Nephron (organoid): Measurements from ENCODE around the gene HAL.
"Not testable (repeated sequence)": the region's sequence is repeated elsewhere in the genome, so short reads cannot be mapped to it uniquely, and the experiment has no call there.

Experiments
- H3K27ac Mint-ChIP-seq, 3 experiments: 2 replicates each; pipeline ENCODE4 v1.8.0; 2020; ENCODE audit warnings: mixed read lengths in 3 of 3, mild to moderate bottlenecking in 2 of 3, moderate library complexity in 1 of 3
- H3K27me3 Mint-ChIP-seq: 2 replicates; pipeline ENCODE4 v1.8.0; 2021; ENCODE audit warnings: low read depth, mild to moderate bottlenecking, moderate library complexity, mixed read lengths
- H3K36me3 Mint-ChIP-seq: 2 replicates; pipeline ENCODE4 v1.8.0; 2020; ENCODE audit warnings: low read depth, mixed read lengths
- H3K4me1 Mint-ChIP-seq: 2 replicates; pipeline ENCODE4 v1.8.0; 2020; ENCODE audit warnings: mixed read lengths
- H3K4me3 Mint-ChIP-seq, 3 experiments: 2 replicates each; pipeline ENCODE4 v1.8.0; 2020; ENCODE audit warnings: mild to moderate bottlenecking in 3 of 3, mixed read lengths in 3 of 3, moderate library complexity in 2 of 3
- H3K9me3 Mint-ChIP-seq: 2 replicates; pipeline ENCODE4 v1.8.0; 2020; ENCODE audit warnings: mixed read lengths
- CTCF ChIP-seq, 3 experiments: fragments of 200-600 bp; sonication (generic); IDR thresholded peaks; one replicate each; pipeline ENCODE4 v1.5.0; 2021; ENCODE audit warnings: antibody characterized with exemption in 3 of 3; ENCODE audit not compliant: unreplicated experiment in 3 of 3

HAL gene

DNA sequence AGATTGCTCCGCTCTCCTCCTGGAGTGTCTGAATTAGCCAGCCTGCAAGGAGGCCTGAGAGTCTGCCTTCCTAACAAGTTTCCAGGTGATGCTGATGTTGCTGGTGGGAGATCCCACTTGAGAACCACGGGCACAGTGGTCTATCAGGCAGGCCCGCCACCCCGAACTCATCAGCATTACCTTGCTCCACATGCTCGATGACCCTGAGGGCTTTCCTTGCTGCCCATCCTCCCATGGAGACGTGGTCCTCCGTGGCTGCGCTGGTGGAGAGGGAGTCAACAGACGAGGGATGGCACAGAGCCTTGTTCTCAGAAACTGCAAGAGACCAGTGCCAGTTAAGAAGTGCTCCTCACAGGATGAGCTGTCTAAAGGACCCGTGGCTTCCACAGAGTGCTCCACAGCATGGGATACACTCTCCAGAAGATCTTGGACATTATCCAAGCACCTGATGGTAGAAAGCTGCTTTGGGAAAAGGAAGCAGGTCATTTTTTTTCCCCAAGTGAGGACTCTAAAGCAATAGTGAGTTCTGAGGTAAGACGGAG lies 18.3 kb downstream of the HAL start:
- no peak overlapping the region for H3K4me3 Mint-ChIP-seq
- no peak for TF ChIP-seq CTCF (IDR thresholded peaks at IDR 0.05; ENCODE audit: unreplicated experiment in 3 of 3)
- H3K9me3 Mint-ChIP-seq = no peaks in the 10 kb centered on the region
- no peak overlapping the region for H3K27ac Mint-ChIP-seq
- H3K36me3 Mint-ChIP-seq = no peaks in the 10 kb centered on the region
- no peaks in the 10 kb centered on the region for H3K27me3 Mint-ChIP-seq
- H3K4me1 Mint-ChIP-seq = peaks cover 6% of the 10 kb centered on the region

GRCh38 chr12:95976416-95976832 lies 19.7 kb downstream of the HAL start:
- no peak overlapping the region for H3K27ac Mint-ChIP-seq
- H3K36me3 Mint-ChIP-seq = no peaks in the 10 kb centered on the region
- no peaks in the 10 kb centered on the region for H3K27me3 Mint-ChIP-seq
- TF ChIP-seq CTCF (IDR thresholded peaks at IDR 0.05; ENCODE audit: unreplicated experiment in 3 of 3) = no peak
- H3K4me3 Mint-ChIP-seq = no peak overlapping the region
- H3K9me3 Mint-ChIP-seq = no peaks in the 10 kb centered on the region
- H3K4me1 Mint-ChIP-seq = peaks cover 6% of the 10 kb centered on the region

DNA sequence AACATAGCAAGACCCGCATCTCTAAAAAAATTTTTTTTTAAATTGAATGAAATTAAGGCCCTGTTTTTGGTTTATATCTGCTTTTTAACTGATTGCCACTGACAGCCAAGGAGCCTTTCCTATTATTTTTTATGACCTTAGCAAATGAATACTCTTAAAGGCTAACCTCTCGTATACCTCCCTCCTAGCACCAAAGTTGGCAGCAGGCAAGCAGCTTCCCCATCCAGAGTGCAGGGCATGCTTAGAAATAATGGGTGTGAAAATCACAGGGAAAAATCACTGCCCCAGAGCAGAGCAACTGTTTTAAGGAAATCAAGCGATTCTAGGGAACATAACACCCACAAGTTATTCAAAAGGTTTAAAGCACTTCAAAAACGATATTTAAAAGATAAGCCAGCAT lies 20.7 kb downstream of the HAL start:
- no peak for TF ChIP-seq CTCF (IDR thresholded peaks at IDR 0.05; ENCODE audit: unreplicated experiment in 3 of 3)
- Mint-ChIP-seq H3K36me3 (no peaks in the 10 kb centered on the region), H3K27me3 (peaks cover 4% of the 10 kb centered on the region), H3K27ac (no peak overlapping the region), H3K4me1 (peaks cover 6% of the 10 kb centered on the region), H3K9me3 (no peaks in the 10 kb centered on the region), H3K4me3 (no peak overlapping the region)

DNA sequence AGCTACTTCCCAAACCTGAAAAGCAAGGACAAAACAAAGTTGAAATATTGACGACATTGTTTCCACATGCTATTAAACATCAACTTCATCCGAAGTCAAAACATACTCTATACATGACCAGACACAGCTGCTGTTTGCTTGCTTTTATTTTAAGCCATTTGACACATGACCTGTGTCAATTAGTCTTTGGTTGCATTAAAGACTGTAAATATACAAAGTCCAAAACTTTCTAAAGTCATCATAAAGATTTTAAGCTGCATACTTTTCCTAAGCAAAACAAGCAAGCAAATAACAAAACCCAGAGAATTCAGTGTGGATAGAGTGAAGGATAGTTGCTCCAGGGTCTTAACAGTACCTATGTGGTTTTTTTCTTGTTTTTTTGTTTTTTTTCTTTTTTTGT lies 21.8 kb downstream of the HAL start:
- no peak for TF ChIP-seq CTCF (IDR thresholded peaks at IDR 0.05; ENCODE audit: unreplicated experiment in 3 of 3)
- Mint-ChIP-seq H3K27ac (peak overlapping the region; percentile 37 to 85 (median 54)), H3K36me3 (no peaks in the 10 kb centered on the region), H3K4me3 (no peak overlapping the region), H3K9me3 (no peaks in the 10 kb centered on the region), H3K27me3 (peaks cover 9% of the 10 kb centered on the region), H3K4me1 (peaks cover 6% of the 10 kb centered on the region)

DNA sequence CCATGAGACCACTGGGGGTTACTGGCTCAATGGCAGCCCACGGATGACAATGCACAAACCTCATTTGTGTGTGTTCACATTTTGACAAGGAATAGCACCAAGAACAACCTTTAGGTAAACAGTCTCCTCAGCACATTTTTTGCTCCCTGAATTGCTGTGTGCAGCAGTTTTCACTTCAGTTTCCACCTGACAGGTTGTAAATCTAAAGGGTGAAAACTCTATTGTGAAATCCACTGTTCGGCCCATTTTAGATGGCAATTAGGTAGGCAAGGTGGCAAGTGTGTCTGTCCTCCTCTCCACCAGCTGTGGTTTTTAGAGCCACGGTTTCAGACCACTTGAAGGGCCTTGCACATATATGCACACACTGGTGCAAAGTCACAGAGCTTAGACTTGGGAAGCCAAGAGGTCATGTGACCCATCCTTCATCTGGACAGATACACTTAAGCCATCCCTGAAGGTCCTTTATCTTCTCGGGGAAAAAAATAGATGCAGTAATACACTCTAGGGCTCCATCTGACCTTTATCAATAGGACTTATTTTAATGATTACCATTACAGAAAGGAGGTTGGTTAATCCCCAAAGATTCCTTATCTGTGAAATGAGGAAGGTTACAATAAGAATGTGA lies 23.2 kb downstream of the HAL start:
- Mint-ChIP-seq H3K9me3 (no peaks in the 10 kb centered on the region), H3K4me3 (no peak overlapping the region), H3K4me1 (peaks cover 6% of the 10 kb centered on the region), H3K36me3 (no peaks in the 10 kb centered on the region), H3K27ac (peak overlapping the region in 2 of 3 experiments; percentile 52 to 86), H3K27me3 (peaks cover 9% of the 10 kb centered on the region)
- TF ChIP-seq CTCF (IDR thresholded peaks at IDR 0.05; ENCODE audit: unreplicated experiment in 3 of 3) = no peak

DNA sequence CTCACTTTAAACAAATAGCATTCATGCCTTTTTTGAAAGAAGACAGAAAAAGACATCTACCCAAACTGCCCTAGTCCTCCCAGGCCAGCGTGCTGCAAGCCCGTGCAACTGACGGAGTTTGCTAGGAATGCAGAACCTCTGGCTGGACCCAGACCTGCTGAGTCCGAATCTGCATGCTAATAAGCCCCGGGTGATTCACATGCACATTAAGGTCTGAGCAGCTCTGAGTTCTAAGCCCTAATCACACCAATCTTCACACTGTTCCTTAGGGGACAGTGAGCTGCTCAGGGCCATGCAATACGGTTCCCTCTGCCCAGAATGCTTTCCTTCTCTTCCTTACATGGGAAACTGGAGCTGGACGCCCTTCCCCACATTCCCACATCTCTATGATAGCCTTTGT lies 25.2 kb downstream of the HAL start:
- TF ChIP-seq CTCF (IDR thresholded peaks at IDR 0.05; ENCODE audit: unreplicated experiment in 3 of 3) = no peak
- Mint-ChIP-seq H3K4me3 (no peak overlapping the region), H3K36me3 (no peaks in the 10 kb centered on the region), H3K9me3 (no peaks in the 10 kb centered on the region), H3K27me3 (peaks cover 9% of the 10 kb centered on the region), H3K4me1 (peaks cover 6% of the 10 kb centered on the region), H3K27ac (no peak overlapping the region)

DNA sequence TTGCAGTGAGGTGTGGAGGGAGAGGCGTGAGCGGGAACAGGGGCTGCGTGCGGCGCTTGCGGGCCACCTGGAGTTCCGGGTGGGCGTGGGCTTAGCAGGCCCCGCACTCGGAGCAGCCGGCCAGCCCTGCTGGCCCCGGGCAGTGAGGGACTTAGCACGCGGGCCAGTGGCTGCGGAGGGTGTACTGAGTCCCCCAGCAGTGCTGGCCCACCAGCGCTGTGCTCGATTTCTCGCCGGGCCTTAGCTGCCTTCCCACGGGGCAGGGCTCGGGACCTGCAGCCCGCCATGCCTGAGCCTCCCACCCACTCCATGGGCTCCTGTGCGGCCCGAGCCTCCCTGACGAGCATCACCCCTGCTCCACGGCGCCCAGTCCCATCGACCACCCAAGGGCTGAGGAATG lies 27.0 kb downstream of the HAL start:
- not testable (repeated sequence) for H3K36me3 Mint-ChIP-seq, H3K4me3 Mint-ChIP-seq, H3K9me3 Mint-ChIP-seq, H3K27ac Mint-ChIP-seq, H3K4me1 Mint-ChIP-seq, H3K27me3 Mint-ChIP-seq
